GM20000 (cell line): ENCODE data around the gene CRELD2.

Experiments
- DNase-seq: peaks from one replicate; pipeline ENCODE4 v3.0.0; 2012; ENCODE audit warnings: low spot score
- TF ChIP-seq, protein P1 (sequence below): IDR thresholded peaks from 2 replicates; pipeline ENCODE4 v1.5.1; 2012; ENCODE audit warnings: mild to moderate bottlenecking, control low read depth; ENCODE audit errors: extremely low read depth, missing control alignments

CRELD2 gene

GRCh38 chr22:49951678-49951985, 33.2 kb downstream of the CRELD2 start:
- TF ChIP-seq, protein P1, sequence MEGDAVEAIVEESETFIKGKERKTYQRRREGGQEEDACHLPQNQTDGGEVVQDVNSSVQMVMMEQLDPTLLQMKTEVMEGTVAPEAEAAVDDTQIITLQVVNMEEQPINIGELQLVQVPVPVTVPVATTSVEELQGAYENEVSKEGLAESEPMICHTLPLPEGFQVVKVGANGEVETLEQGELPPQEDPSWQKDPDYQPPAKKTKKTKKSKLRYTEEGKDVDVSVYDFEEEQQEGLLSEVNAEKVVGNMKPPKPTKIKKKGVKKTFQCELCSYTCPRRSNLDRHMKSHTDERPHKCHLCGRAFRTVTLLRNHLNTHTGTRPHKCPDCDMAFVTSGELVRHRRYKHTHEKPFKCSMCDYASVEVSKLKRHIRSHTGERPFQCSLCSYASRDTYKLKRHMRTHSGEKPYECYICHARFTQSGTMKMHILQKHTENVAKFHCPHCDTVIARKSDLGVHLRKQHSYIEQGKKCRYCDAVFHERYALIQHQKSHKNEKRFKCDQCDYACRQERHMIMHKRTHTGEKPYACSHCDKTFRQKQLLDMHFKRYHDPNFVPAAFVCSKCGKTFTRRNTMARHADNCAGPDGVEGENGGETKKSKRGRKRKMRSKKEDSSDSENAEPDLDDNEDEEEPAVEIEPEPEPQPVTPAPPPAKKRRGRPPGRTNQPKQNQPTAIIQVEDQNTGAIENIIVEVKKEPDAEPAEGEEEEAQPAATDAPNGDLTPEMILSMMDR = no peak
- DNase-seq = no peak

DNA sequence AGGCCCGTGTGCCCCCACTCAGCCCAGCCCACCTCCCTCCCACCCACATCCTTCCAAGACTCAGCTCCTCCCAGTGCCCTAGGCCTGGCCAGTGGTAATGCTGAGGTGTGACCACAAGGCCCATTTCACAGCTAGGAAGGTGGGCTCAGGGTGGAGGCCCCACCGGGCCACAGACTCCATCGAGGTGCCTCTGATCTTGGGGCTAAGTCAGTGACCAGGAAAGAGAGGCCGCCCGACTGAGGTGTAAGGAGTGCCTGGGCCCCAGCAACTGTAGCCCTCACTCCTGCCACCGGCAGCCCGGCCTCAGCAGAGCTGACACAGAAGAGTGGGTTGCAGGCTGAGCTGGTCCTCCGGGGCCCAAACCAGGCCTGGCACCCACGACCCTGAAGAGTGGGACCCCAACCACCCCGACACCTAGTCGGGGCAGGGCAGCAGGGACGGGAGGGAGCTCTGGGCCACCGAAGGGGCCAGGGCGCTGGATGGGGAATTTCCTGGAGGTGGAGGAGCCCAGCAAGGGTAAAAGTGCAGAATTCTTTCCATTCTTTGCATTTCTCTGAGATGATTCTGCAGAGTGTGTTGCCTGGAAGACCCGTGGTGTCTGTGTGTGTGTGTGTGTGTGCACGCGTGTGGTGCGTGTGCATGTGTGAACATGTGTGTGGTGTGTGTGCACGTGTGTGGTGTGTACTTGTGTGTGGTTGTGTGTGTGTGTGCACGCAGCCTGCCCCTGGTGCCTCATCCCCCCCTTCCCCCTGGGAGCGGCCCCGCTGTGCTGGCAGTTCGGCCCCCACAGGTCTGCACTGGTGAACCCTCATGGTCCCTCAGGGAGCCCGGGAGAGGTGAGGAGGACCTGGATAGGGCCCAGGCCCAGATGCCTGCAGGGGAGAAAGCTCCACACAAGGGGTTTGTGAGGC, 33.8 kb downstream of the CRELD2 start:
- TF ChIP-seq, protein P1 = no peak
- DNase-seq = no peak

- DNase-seq = no peak
- TF ChIP-seq, protein P1 = no peak
These were observed 34.7 kb downstream of the CRELD2 start for GRCh38 chr22:49953027-49953679.

DNA sequence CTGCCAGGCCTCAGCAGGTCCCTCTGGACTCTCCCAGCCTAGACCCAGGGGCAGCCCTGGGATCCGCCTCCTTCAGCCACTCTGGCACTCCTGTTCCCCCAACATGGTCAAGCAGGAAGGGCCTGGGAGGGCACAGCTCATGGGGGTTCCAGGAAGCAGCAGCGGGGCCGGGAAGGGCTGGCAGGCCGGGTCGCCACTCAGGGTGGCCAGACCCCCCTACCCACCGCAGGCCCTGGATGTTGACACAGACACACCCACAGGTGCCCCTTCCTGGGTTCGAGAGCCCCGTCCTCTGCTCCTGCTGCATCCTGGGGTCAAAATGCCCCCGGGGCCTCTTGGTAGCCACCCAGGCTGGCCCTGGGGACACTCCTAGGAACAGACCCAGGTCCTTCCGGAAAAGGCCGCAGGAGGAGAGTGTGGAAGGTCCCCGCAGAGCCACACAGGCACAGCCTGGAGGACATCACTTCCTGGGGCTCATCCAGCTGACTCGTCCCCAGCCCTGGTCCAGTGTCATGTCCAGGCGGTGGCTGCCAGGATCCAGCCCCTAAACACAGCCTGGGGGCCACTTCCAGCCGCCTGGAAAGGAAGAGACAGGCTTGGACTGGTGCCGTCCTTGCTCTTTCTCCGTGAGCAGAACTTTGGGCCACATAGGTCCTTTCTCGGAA, 35.4 kb downstream of the CRELD2 start:
- TF ChIP-seq, protein P1 = no peak
- DNase-seq = no peak

DNA sequence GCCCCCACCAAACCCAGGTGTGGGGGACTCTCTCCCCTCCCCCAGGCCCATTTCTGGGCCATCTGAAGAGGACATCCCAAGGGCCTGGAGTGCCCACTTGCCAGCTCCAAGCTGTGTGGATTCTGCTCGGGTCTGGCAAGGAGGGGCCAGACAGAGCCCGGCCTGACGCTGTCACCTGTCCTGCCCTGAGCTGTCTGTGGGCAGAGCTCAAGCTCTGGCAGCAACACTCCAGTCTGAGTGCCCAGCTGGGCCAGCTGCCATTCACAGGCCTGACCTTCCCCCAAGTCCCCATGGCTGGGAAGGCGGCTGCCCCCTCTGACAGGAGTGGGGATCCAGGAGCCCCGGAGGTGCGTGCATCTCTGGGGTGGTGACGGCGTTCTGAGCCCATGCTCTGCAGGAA, 35.9 kb downstream of the CRELD2 start:
- no peak for DNase-seq
- TF ChIP-seq, protein P1 = no peak

DNA sequence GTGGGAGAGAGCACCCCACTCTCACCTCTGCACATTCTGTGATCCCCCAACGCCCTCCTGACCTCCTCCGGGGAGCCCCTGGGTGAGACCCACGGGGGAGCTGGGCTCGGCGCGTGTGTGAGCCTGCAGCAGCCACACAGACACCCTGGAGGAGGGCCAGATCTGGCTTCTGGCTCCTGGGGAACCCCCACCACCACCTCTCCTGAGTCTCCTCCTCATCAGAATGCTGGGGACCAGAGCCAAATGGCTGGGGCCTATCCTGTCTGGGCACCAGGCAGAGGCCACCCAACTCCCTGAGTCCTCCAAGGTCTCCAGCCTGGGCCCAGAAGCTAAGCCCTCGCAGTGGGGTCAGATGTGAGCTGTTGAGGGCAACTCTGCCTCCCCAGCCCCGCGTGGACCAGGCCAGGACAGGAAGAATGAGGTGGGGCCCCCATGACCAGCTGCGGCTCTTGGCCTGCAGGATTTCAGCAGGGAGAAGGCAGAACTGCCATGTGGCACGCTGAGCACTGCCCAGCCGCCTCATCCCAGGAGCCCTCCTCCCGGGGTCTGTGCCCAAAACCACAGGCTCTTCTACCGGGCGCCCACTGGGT, 36.7 kb downstream of the CRELD2 start:
- TF ChIP-seq, protein P1 = no peak
- DNase-seq = no peak
